Esophagus muscularis mucosa (tissue), 4 donors: ENCODE measurements around the gene UPF1. TPM values are rescaled to one million over a fixed set of nuclear protein-coding genes. Genes with fewer than 3 reads are reported as not detected.
A peak's percentile ranks its signal among the peaks of the same experiment; 100 is the strongest.

Source experiments
- DNase-seq: peaks from one replicate; pipeline ENCODE4 v3.0.0-alpha.2; 2017; ENCODE audit errors: extremely low spot score
- H3K27ac ChIP-seq, 4 donors: fragments of 200-600 bp; sonication (generic); replicated peaks in 1 of 4; 1 replicate in 3 of 4; 2 replicates in 1 of 4; pipeline ENCODE4 v1.5.1; 2016 to 2019; ENCODE audit warnings: mild to moderate bottlenecking in 1 of 4
- H3K27me3 ChIP-seq, 4 donors: fragments of 200-600 bp; sonication (generic); one replicate each; pipeline versions ENCODE4 v1.5.1 to v1.6.0; 2016 to 2019
- H3K36me3 ChIP-seq, 4 donors: fragments of 200-600 bp; sonication (generic); one replicate each; pipeline ENCODE4 v1.5.1; 2016 to 2019
- H3K4me1 ChIP-seq, 4 donors: fragments of 200-600 bp; sonication (generic); one replicate each; pipeline ENCODE4 v1.5.1; 2016 to 2019
- H3K4me3 ChIP-seq, 4 donors: fragments of 200-600 bp; sonication (generic); 1 replicate in 2 of 4; 2 replicates in 2 of 4; pipeline ENCODE4 v1.5.1; 2016 to 2019; ENCODE audit warnings: mild to moderate bottlenecking in 4 of 4, moderate library complexity in 1 of 4
- H3K9me3 ChIP-seq, 4 donors: fragments of 200-600 bp; sonication (generic); 1 replicate in 3 of 4; 2 replicates in 1 of 4; pipeline ENCODE4 v1.5.1; 2016 to 2019
- EP300 ChIP-seq: sonication (generic); formaldehyde crosslinking; IDR thresholded peaks from one replicate; pipeline ENCODE4 v1.6.1; 2017; ENCODE audit warnings: antibody characterized with exemption
- POLR2A ChIP-seq: fragments of 450-650 bp; IDR thresholded peaks from one replicate; pipeline ENCODE4 v1.6.1; 2017; ENCODE audit warnings: antibody characterized with exemption, moderate library complexity, mild to moderate bottlenecking, low read depth
- POLR2AphosphoS5 ChIP-seq, 2 donors: sonication (generic); formaldehyde crosslinking; IDR thresholded peaks; one replicate each; pipeline ENCODE4 v1.6.1; 2017; ENCODE audit warnings: antibody characterized with exemption in 2 of 2
- WGBS: methylation state at CpG from one replicate; pipeline ENCODE4 v1.1.5; 2018; 5-methylcytosine and 5-hydroxymethylcytosine counted together
- intact Hi-C: fragments of 100-400 bp; cut with DNase I; formaldehyde crosslinking; loops from one replicate; pipeline ENCODE4 v1.15.1; 2023
- total RNA-seq, 4 donors: library from RNA; depleted of rRNA; stranded (reverse); fragments of >200 nt; gene quantifications; one replicate each; pipeline versions ENCODE4 v1.1.0 to v1.2.1, GENCODE V29; 2016
- TF ChIP-seq, protein P1 (sequence below), 3 experiments: fragments of 200-600 bp in 2 of 3; fragments of 450-650 bp in 1 of 3; sonication (generic) in 2 of 3; IDR thresholded peaks; one replicate each; pipeline ENCODE4 v1.5.1; 2017 to 2019; ENCODE audit warnings: antibody characterized with exemption in 3 of 3, mild to moderate bottlenecking in 2 of 3, moderate library complexity in 1 of 3

The UPF1 gene
- total RNA-seq, 4 donors from 2014 or later, result 54.8 to 116 (median 77.4) TPM

- 94% methylated on average over 23 of the region's 23 CpGs for WGBS
- Histone ChIP-seq H3K27me3 (peaks cover 0 to 28% (median 11%) of the 10 kb centered on the region in 4 donors), H3K4me3 (no peak overlapping the region), H3K36me3 (peaks cover 42 to 59% (median 57%) of the 10 kb centered on the region in 4 donors), H3K9me3 (no peaks in the 10 kb centered on the region), H3K27ac (no peak overlapping the region), H3K4me1 (peaks cover 23 to 37% (median 32%) of the 10 kb centered on the region in 4 donors)
- DNase-seq, result no peak
- intact Hi-C loops, result no loop called here
- TF ChIP-seq POLR2AphosphoS5 (IDR thresholded peaks at IDR 0.05) (no peak), POLR2A (no peak), EP300 (no peak)
- TF ChIP-seq, protein P1, sequence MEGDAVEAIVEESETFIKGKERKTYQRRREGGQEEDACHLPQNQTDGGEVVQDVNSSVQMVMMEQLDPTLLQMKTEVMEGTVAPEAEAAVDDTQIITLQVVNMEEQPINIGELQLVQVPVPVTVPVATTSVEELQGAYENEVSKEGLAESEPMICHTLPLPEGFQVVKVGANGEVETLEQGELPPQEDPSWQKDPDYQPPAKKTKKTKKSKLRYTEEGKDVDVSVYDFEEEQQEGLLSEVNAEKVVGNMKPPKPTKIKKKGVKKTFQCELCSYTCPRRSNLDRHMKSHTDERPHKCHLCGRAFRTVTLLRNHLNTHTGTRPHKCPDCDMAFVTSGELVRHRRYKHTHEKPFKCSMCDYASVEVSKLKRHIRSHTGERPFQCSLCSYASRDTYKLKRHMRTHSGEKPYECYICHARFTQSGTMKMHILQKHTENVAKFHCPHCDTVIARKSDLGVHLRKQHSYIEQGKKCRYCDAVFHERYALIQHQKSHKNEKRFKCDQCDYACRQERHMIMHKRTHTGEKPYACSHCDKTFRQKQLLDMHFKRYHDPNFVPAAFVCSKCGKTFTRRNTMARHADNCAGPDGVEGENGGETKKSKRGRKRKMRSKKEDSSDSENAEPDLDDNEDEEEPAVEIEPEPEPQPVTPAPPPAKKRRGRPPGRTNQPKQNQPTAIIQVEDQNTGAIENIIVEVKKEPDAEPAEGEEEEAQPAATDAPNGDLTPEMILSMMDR (IDR thresholded peaks at IDR 0.05), result no peak
These were observed 36.0 kb downstream of the UPF1 start for GRCh38 chr19:18867751-18868150.

GRCh38 chr19:18868380-18869022 is 36.7 kb downstream of the UPF1 start:
- H3K9me3 ChIP-seq, result no peaks in the 10 kb centered on the region
- intact Hi-C loops, result no loop called here
- DNase-seq, result no peak
- H3K27ac ChIP-seq, result no peak overlapping the region
- peaks cover 0 to 28% (median 11%) of the 10 kb centered on the region in 4 donors for H3K27me3 ChIP-seq
- H3K4me3 ChIP-seq, result peak overlapping the region in 2 of 4 donors; percentile 20 to 21
- peaks cover 35 to 52% (median 50%) of the 10 kb centered on the region in 4 donors for H3K36me3 ChIP-seq
- 94% methylated on average over 8 of the region's 77 CpGs for WGBS
- H3K4me1 ChIP-seq, result peaks cover 23 to 37% (median 32%) of the 10 kb centered on the region in 4 donors
- TF ChIP-seq POLR2A (no peak), EP300 (no peak), POLR2AphosphoS5 (IDR thresholded peaks at IDR 0.05) (no peak)
- TF ChIP-seq, protein P1 (IDR thresholded peaks at IDR 0.05), result no peak

DNA sequence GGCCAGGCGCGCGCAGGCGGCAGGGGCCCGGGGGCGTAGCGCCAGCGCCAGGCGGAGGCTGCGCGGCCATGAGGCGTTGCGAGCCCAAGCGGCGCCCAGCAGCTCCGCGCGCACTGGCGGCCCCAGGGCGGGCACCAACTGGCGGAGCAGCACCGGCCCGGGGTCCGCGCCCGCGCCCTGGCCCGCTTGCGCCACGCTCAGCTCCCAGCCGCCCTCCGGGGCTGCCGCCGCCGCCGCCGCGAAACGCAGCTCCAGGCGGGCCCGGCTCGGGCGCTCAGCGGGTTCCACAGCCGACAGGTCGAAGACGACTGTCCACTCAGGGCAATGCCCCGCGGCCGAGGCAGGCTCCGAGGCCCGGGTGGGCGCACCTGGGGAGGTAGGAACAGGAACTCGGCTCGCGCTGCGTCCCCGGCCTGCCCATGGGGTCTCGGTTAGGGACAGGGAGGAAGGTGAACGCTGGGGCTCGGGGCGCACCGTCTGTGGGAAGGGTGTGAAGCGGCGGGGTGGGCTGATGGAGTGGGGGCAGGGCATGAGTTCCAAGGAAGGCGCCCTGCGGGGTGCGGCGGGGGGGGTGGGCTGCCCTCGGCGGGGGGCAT is 37.4 kb downstream of the UPF1 start:
- Histone ChIP-seq H3K27ac (no peak overlapping the region), H3K9me3 (no peaks in the 10 kb centered on the region), H3K27me3 (peaks cover 0 to 28% (median 11%) of the 10 kb centered on the region in 4 donors), H3K36me3 (peaks cover 29 to 46% (median 44%) of the 10 kb centered on the region in 4 donors), H3K4me1 (peaks cover 23 to 37% (median 32%) of the 10 kb centered on the region in 4 donors), H3K4me3 (peak overlapping the region in 2 of 4 donors; percentile 20 to 21)
- 25% methylated on average over 33 of the region's 71 CpGs for WGBS
- intact Hi-C loops, result no loop called here
- no peak for DNase-seq
- TF ChIP-seq EP300 (no peak), POLR2A (no peak), POLR2AphosphoS5 (IDR thresholded peaks at IDR 0.05) (no peak)
- TF ChIP-seq, protein P1 (IDR thresholded peaks at IDR 0.05), result no peak

DNA sequence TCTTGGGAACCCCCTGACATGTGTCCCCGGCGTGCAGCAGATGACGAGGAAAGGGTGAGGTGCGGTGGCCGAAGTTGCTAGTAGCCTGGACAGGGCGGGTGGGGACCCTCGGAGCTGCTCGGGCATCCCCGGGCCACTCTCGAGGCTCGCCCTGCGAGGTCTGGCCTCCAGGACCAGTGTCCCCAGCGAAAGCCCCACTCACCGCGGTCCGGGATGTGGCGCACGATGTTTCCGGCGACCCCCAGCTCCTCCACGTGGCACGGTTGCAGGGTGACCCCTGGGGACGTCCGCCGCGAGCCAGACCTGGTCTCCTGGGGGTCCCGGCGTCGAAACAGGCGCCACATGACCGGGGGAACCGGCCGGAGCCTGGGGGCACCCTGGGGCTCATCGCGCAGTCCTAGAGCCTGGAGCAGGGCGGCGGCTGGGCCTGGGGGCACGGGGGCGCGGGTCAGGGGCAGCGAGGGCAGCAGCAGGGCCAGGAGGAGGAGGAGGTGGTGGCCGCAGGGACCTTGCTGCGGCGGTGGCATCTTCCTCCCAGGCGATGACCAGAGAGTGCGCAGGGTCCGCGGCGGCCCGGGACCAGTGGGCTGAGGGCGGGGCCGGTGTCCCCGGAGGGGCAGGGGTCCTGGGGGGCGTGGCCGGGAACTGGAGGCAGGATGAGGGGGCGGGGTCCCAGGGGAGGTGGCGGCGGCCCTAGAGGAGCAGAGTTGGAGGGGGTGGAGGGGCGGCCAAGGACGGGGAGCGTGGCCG is 38.2 kb downstream of the UPF1 start:
- no peak for TF ChIP-seq POLR2A
- Histone ChIP-seq H3K27me3 (peaks cover 0 to 28% (median 11%) of the 10 kb centered on the region in 4 donors), H3K9me3 (no peaks in the 10 kb centered on the region), H3K36me3 (peaks cover 20 to 37% (median 36%) of the 10 kb centered on the region in 4 donors), H3K4me1 (peaks cover 23 to 37% (median 32%) of the 10 kb centered on the region in 4 donors), H3K4me3 (no peak overlapping the region), H3K27ac (no peak overlapping the region)
- intact Hi-C loops, result no loop called here
- WGBS, result 39% methylated on average over 49 of the region's 62 CpGs
- DNase-seq, result no peak
